Fibroblast of upper back skin (primary cell): ENCODE measurements around the gene JKAMP.

Experiments used
- DNase-seq: peaks from one replicate; pipeline ENCODE4 v3.0.0-alpha.2; 2013

JKAMP gene

DNA sequence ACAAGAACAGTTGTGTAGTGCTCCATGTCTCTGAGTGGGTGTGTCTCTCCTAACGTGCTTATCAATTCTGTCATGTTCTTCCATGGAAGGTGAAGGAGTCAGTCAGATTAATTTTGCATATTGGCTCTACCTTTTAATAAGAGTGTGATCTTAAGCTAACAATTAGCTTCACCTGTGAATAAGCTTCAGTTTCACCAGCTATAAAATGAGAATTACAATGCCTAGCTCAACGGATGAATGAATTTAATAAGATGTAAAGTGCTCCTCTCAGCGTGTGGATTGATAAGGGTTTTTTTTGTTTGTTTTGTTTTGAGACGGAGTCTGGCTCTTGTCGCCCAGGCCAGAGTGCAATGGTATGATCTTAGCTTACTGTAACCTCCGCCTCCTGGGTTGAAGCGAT is 59.6 kb downstream of the JKAMP start:
- no peak for DNase-seq

DNA sequence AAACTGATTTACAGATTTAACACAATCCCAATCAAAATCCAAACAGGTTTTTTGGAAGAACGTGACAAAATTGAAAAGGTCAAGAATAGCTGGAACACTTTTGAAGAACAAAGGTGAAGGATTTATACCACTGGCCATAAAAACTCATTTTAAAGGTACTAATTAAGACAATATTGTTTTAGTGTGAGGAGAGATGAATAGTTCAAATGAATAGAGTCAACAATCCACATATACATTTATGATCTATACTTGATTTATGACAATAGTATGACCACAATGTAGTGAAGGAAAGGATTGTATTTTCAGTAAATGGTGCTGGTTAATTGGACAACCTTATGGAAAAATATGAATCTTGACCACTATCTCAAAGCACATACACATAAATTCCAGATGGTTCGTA is 63.0 kb downstream of the JKAMP start:
- no peak for DNase-seq
